ENCODE results near the gene RPRM.
"Not testable (repeated sequence)": the region's sequence is repeated elsewhere in the genome, so short reads cannot be mapped to it uniquely, and the experiment has no call there.

Gene RPRM

GRCh38 chr2:153455861-153456260 is 22.7 kb downstream of the RPRM start:
- DNase-seq (ENCODE audit: low spot score): no peak

- DNase-seq (ENCODE audit: low spot score): no peak
Observed at GRCh38 chr2:153455403-153455802, 23.2 kb downstream of the RPRM start.

GRCh38 chr2:153451611-153452010 is 27.0 kb downstream of the RPRM start:
- no peak for DNase-seq (ENCODE audit: low spot score)

GRCh38 chr2:153443106-153443505 is 35.5 kb downstream of the RPRM start:
- no peak for DNase-seq (ENCODE audit: low spot score)

- not testable (repeated sequence) for DNase-seq (ENCODE audit: low spot score)
Observed at GRCh38 chr2:153442616-153443015, 35.9 kb downstream of the RPRM start.

GRCh38 chr2:153440090-153440489 is 38.5 kb downstream of the RPRM start:
- DNase-seq (ENCODE audit: low spot score): not testable (repeated sequence)

GRCh38 chr2:153433403-153433802 is 45.2 kb downstream of the RPRM start:
- no peak for DNase-seq (ENCODE audit: low spot score)

- DNase-seq (ENCODE audit: low spot score): no peak
Observed at GRCh38 chr2:153432381-153432780, 46.2 kb downstream of the RPRM start.

- DNase-seq (ENCODE audit: low spot score): no peak
Observed at GRCh38 chr2:153431114-153431513, 47.4 kb downstream of the RPRM start.
